ENCODE measurements around the gene KLHL6.

The KLHL6 gene

DNA sequence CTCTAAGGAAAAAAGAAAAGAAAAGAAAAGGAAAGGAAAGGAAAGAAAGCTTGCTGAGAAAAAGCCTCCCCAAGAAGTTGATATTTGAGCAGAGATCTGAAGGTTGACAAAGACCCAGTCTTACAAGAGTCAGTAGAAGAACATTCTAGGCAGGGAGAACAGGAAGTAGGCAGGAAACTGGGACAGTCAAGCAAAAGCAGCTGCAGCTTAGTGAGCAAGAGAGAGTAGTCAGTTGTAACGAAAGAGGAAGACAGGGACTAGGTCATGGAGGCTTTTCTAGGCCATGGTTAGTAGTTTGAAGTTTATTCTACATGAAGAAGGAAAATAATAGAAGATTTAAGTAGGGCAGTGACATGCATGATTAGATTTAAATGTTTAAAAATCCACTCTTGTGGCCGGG lies 31.8 kb upstream of the KLHL6 start:
- TF ChIP-seq EZH2phosphoT487 (IDR thresholded peaks at IDR 0.05; ENCODE audit: low read length), result no peak
- no peak for TF ChIP-seq EZH2 (optimal IDR thresholded peaks at IDR 0.05; ENCODE audit: low read depth, low read length)
- TF ChIP-seq, protein P1, sequence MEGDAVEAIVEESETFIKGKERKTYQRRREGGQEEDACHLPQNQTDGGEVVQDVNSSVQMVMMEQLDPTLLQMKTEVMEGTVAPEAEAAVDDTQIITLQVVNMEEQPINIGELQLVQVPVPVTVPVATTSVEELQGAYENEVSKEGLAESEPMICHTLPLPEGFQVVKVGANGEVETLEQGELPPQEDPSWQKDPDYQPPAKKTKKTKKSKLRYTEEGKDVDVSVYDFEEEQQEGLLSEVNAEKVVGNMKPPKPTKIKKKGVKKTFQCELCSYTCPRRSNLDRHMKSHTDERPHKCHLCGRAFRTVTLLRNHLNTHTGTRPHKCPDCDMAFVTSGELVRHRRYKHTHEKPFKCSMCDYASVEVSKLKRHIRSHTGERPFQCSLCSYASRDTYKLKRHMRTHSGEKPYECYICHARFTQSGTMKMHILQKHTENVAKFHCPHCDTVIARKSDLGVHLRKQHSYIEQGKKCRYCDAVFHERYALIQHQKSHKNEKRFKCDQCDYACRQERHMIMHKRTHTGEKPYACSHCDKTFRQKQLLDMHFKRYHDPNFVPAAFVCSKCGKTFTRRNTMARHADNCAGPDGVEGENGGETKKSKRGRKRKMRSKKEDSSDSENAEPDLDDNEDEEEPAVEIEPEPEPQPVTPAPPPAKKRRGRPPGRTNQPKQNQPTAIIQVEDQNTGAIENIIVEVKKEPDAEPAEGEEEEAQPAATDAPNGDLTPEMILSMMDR (IDR thresholded peaks at IDR 0.05; ENCODE audit: low read length), result no peak
- H3K9me2 ChIP-seq (replicated peaks; ENCODE audit: insufficient read depth, low read length), result no peaks in the 10 kb centered on the region
- H3K79me2 ChIP-seq (ENCODE audit: low read length), result no peaks in the 10 kb centered on the region
- H3K4me2 ChIP-seq (ENCODE audit: low read depth, low read length), result no peak overlapping the region
- peaks cover 20% of the 10 kb centered on the region for H3K4me1 ChIP-seq (ENCODE audit: low read length)
- peak; percentile 45 for DNase-seq
- no peak overlapping the region for H3K4me3 ChIP-seq (ENCODE audit: low read length)
- H3K9me3 ChIP-seq (replicated peaks; ENCODE audit: insufficient read depth, low read length), result no peaks in the 10 kb centered on the region
- no peaks in the 10 kb centered on the region for H3K27me3 ChIP-seq (replicated peaks; ENCODE audit: insufficient read depth, low read length)
- peaks cover 4% of the 10 kb centered on the region; the same call in 1 of the 2 replicates for H3F3A ChIP-seq (ENCODE audit: insufficient read depth, low read length)
- H2AFZ ChIP-seq (ENCODE audit: low read length), result peak overlapping the region; percentile 31; the same call in 1 of the 2 replicates
- no peaks in the 10 kb centered on the region for H3K36me3 ChIP-seq (replicated peaks; ENCODE audit: insufficient read depth, low read length)
- H3K9ac ChIP-seq (ENCODE audit: low read length), result no peak overlapping the region
- H3K27ac ChIP-seq (ENCODE audit: low read length), result no peak overlapping the region
- no peaks in the 10 kb centered on the region for H4K20me1 ChIP-seq (ENCODE audit: insufficient read depth, low read length)

DNA sequence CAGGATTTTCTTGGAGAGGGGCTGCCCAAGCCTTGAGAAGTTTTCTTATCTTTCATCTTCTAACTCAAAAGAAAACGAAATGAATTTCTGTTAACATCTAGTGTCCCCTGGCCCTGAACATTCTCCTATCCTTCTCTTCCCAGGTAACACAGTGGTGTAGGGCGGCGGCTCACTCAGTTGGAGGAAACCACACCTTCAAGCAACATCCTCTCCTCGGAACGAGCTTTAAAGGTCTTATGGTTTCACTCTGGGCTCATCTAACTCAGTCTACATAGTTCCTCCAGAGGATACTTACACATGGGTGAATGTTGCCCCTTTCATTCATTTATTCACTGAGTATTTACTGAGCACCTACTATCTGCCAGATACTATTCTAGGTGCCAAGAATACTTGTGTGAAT lies 31.0 kb upstream of the KLHL6 start:
- no peak overlapping the region for H3K9ac ChIP-seq (ENCODE audit: low read length)

DNA sequence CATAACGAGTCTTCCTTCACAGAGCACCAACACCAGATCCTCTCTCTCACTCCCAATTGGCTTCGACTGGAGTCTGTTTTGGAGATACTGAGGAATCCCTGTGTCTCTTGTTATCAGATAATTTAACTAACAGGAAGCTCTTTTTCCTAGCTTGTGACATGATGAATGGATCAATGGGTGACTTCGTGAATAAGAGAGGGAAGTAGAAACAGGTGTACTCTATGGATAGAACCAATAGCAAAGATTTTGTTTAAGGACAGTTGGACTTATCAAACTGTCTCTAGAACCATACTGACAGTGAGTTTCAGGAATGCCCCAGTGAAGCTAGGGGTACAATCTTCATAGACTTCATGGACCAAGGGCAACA lies 29.4 kb upstream of the KLHL6 start:
- no peaks in the 10 kb centered on the region for H3K79me2 ChIP-seq (ENCODE audit: low read length)
- H3K27me3 ChIP-seq (replicated peaks; ENCODE audit: insufficient read depth, low read length), result no peaks in the 10 kb centered on the region
- H3K4me1 ChIP-seq (ENCODE audit: low read length), result peaks cover 7% of the 10 kb centered on the region
- no peaks in the 10 kb centered on the region for H3K9me2 ChIP-seq (replicated peaks; ENCODE audit: insufficient read depth, low read length)
- no peaks in the 10 kb centered on the region for H3K36me3 ChIP-seq (replicated peaks; ENCODE audit: insufficient read depth, low read length)
- no peaks in the 10 kb centered on the region for H4K20me1 ChIP-seq (ENCODE audit: insufficient read depth, low read length)
- H3K9ac ChIP-seq (ENCODE audit: low read length), result no peak overlapping the region
- no peak overlapping the region for H3K4me2 ChIP-seq (ENCODE audit: low read depth, low read length)
- no peak for DNase-seq
- no peaks in the 10 kb centered on the region for H3F3A ChIP-seq (ENCODE audit: insufficient read depth, low read length)
- H3K4me3 ChIP-seq (ENCODE audit: low read length), result no peak overlapping the region
- no peak overlapping the region for H3K27ac ChIP-seq (ENCODE audit: low read length)
- H3K9me3 ChIP-seq (replicated peaks; ENCODE audit: insufficient read depth, low read length), result no peaks in the 10 kb centered on the region
- no peak for TF ChIP-seq EZH2phosphoT487 (IDR thresholded peaks at IDR 0.05; ENCODE audit: low read length)
- no peak for TF ChIP-seq EZH2 (optimal IDR thresholded peaks at IDR 0.05; ENCODE audit: low read depth, low read length)
- TF ChIP-seq, protein P1 (IDR thresholded peaks at IDR 0.05; ENCODE audit: low read length), result no peak
- H2AFZ ChIP-seq (ENCODE audit: low read length), result no peak overlapping the region

More for the DNA sequence above, 31.0 kb upstream of the KLHL6 start:
- H4K20me1 ChIP-seq (ENCODE audit: insufficient read depth, low read length), result no peaks in the 10 kb centered on the region
- DNase-seq, result no peak
- H3K36me3 ChIP-seq (replicated peaks; ENCODE audit: insufficient read depth, low read length), result no peaks in the 10 kb centered on the region
- H3K4me2 ChIP-seq (ENCODE audit: low read depth, low read length), result no peak overlapping the region
- H3K9me3 ChIP-seq (replicated peaks; ENCODE audit: insufficient read depth, low read length), result no peaks in the 10 kb centered on the region
- no peak for TF ChIP-seq EZH2 (optimal IDR thresholded peaks at IDR 0.05; ENCODE audit: low read depth, low read length)
- TF ChIP-seq, protein P1 (IDR thresholded peaks at IDR 0.05; ENCODE audit: low read length), result no peak
- H3K4me1 ChIP-seq (ENCODE audit: low read length), result peaks cover 11% of the 10 kb centered on the region
- H3K27ac ChIP-seq (ENCODE audit: low read length), result no peak overlapping the region
- no peaks in the 10 kb centered on the region for H3K79me2 ChIP-seq (ENCODE audit: low read length)
- no peaks in the 10 kb centered on the region for H3K9me2 ChIP-seq (replicated peaks; ENCODE audit: insufficient read depth, low read length)
- H2AFZ ChIP-seq (ENCODE audit: low read length), result no peak overlapping the region
- H3K27me3 ChIP-seq (replicated peaks; ENCODE audit: insufficient read depth, low read length), result no peaks in the 10 kb centered on the region
- no peak overlapping the region for H3K4me3 ChIP-seq (ENCODE audit: low read length)
- no peaks in the 10 kb centered on the region for H3F3A ChIP-seq (ENCODE audit: insufficient read depth, low read length)
